ENCODE results near the gene CLEC2L.
"Not testable (repeated sequence)": the region's sequence is repeated elsewhere in the genome, so short reads cannot be mapped to it uniquely, and the experiment has no call there.

CLEC2L gene

GRCh38 chr7:139544645-139545044 is 21.2 kb downstream of the CLEC2L start:
- no peak for DNase-seq
- Histone ChIP-seq H3K9ac (ENCODE audit: low read depth, low read length) (no peak overlapping the region), H3K4me2 (ENCODE audit: insufficient read depth, low read length) (no peak overlapping the region), H4K20me1 (ENCODE audit: insufficient read depth, low read length) (0 out of 2 replicates have a peak, but pooled peaks cover 2% of the 10 kb centered on the region), H3K27me3 (ENCODE audit: insufficient read depth, low read length, poor library complexity) (no peaks in the 10 kb centered on the region), H3K36me3 (ENCODE audit: insufficient read depth, low read length) (no peaks in the 10 kb centered on the region), H3K4me3 (ENCODE audit: low read depth in 1 of 2, low read length in 2 of 2) (no peak overlapping the region), H2AFZ (ENCODE audit: low read depth, low read length) (no peak overlapping the region), H3K4me1 (ENCODE audit: insufficient read depth, low read length) (no peaks in the 10 kb centered on the region), H3K27ac (ENCODE audit: low read length) (no peak overlapping the region), H3K79me2 (ENCODE audit: insufficient read depth, low read length) (no peaks in the 10 kb centered on the region), H3K9me3 (ENCODE audit: insufficient read depth, low read length, severe bottlenecking) (no peaks in the 10 kb centered on the region)
- TF ChIP-seq EZH2 (IDR thresholded peaks at IDR 0.05; ENCODE audit: borderline replicate concordance, low read depth, low read length, severe bottlenecking) (no peak), CTCF (IDR thresholded peaks at IDR 0.05; ENCODE audit: borderline replicate concordance, extremely low read depth, low read length, poor library complexity, severe bottlenecking) (no peak)
- ATAC-seq (ENCODE audit: insufficient read depth, low read depth), result no peak

- Histone ChIP-seq H3K79me2 (ENCODE audit: insufficient read depth, low read length) (no peaks in the 10 kb centered on the region), H3K9ac (ENCODE audit: low read depth, low read length) (no peak overlapping the region), H3K9me3 (ENCODE audit: insufficient read depth, low read length, severe bottlenecking) (no peaks in the 10 kb centered on the region), H4K20me1 (ENCODE audit: insufficient read depth, low read length) (0 out of 2 replicates have a peak, but pooled peaks cover 2% of the 10 kb centered on the region), H3K27me3 (ENCODE audit: insufficient read depth, low read length, poor library complexity) (peaks cover 2% of the 10 kb centered on the region), H3K4me3 (ENCODE audit: low read depth in 1 of 2, low read length in 2 of 2) (no peak overlapping the region), H3K4me2 (ENCODE audit: insufficient read depth, low read length) (no peak overlapping the region), H2AFZ (ENCODE audit: low read depth, low read length) (no peak overlapping the region), H3K36me3 (ENCODE audit: insufficient read depth, low read length) (no peaks in the 10 kb centered on the region), H3K4me1 (ENCODE audit: insufficient read depth, low read length) (no peaks in the 10 kb centered on the region), H3K27ac (ENCODE audit: low read length) (no peak overlapping the region)
- DNase-seq (no peak), ATAC-seq (ENCODE audit: insufficient read depth, low read depth) (no peak)
- TF ChIP-seq EZH2 (IDR thresholded peaks at IDR 0.05; ENCODE audit: borderline replicate concordance, low read depth, low read length, severe bottlenecking), result no peak
- no peak for TF ChIP-seq CTCF (IDR thresholded peaks at IDR 0.05; ENCODE audit: borderline replicate concordance, extremely low read depth, low read length, poor library complexity, severe bottlenecking)
Measured at GRCh38 chr7:139548302-139549028, 25.0 kb downstream of the CLEC2L start.

- H3K9ac ChIP-seq (ENCODE audit: low read depth, low read length); H3K27ac ChIP-seq (ENCODE audit: low read length); H3K9me3 ChIP-seq (ENCODE audit: insufficient read depth, low read length, severe bottlenecking); H4K20me1 ChIP-seq (ENCODE audit: insufficient read depth, low read length); H3K36me3 ChIP-seq (ENCODE audit: insufficient read depth, low read length); H3K79me2 ChIP-seq (ENCODE audit: insufficient read depth, low read length); H3K4me1 ChIP-seq (ENCODE audit: insufficient read depth, low read length); H3K27me3 ChIP-seq (ENCODE audit: insufficient read depth, low read length, poor library complexity); ATAC-seq (ENCODE audit: insufficient read depth, low read depth); H3K4me3 ChIP-seq (ENCODE audit: low read depth in 1 of 2, low read length in 2 of 2); DNase-seq; H2AFZ ChIP-seq (ENCODE audit: low read depth, low read length); H3K4me2 ChIP-seq (ENCODE audit: insufficient read depth, low read length): not testable (repeated sequence)
Measured at GRCh38 chr7:139553991-139554700, 30.7 kb downstream of the CLEC2L start.

- no peaks in the 10 kb centered on the region for H3K4me1 ChIP-seq (ENCODE audit: insufficient read depth, low read length)
- no peak for DNase-seq
- H3K4me2 ChIP-seq (ENCODE audit: insufficient read depth, low read length), result no peak overlapping the region
- ATAC-seq (ENCODE audit: insufficient read depth, low read depth), result no peak
- no peak for TF ChIP-seq EZH2 (IDR thresholded peaks at IDR 0.05; ENCODE audit: borderline replicate concordance, low read depth, low read length, severe bottlenecking)
- no peak for TF ChIP-seq CTCF (IDR thresholded peaks at IDR 0.05; ENCODE audit: borderline replicate concordance, extremely low read depth, low read length, poor library complexity, severe bottlenecking)
- H4K20me1 ChIP-seq (ENCODE audit: insufficient read depth, low read length), result no peaks in the 10 kb centered on the region
- no peaks in the 10 kb centered on the region for H3K79me2 ChIP-seq (ENCODE audit: insufficient read depth, low read length)
- no peaks in the 10 kb centered on the region for H3K27me3 ChIP-seq (ENCODE audit: insufficient read depth, low read length, poor library complexity)
- no peak overlapping the region for H3K27ac ChIP-seq (ENCODE audit: low read length)
- H3K9me3 ChIP-seq (ENCODE audit: insufficient read depth, low read length, severe bottlenecking), result no peaks in the 10 kb centered on the region
- H3K4me3 ChIP-seq (ENCODE audit: low read depth in 1 of 2, low read length in 2 of 2), result no peak overlapping the region
- no peaks in the 10 kb centered on the region for H3K36me3 ChIP-seq (ENCODE audit: insufficient read depth, low read length)
- no peak overlapping the region for H3K9ac ChIP-seq (ENCODE audit: low read depth, low read length)
- H2AFZ ChIP-seq (ENCODE audit: low read depth, low read length), result no peak overlapping the region
Measured at GRCh38 chr7:139557857-139558581, 34.5 kb downstream of the CLEC2L start.

Measured in DND-41 (cell line).